Upper lobe of left lung (tissue), 4 donors: ENCODE data around the gene HOXB4.

Experiments
- CTCF ChIP-seq, 6 experiments: fragments of 450-650 bp in 4 of 6; fragments of 200-600 bp in 2 of 6; sonication (generic) in 2 of 6; IDR thresholded peaks; one replicate each; pipeline ENCODE4 v1.5.1; 2016 to 2019; ENCODE audit warnings: antibody characterized with exemption in 6 of 6
- POLR2AphosphoS5 ChIP-seq, 2 donors: sonication (generic); formaldehyde crosslinking; IDR thresholded peaks; one replicate each; pipeline ENCODE4 v1.5.1; 2017; ENCODE audit warnings: antibody characterized with exemption in 2 of 2

- no peak for TF ChIP-seq CTCF (IDR thresholded peaks at IDR 0.05)
- no peak for TF ChIP-seq POLR2AphosphoS5 (IDR thresholded peaks at IDR 0.05)
These were observed 10.9 kb downstream of the HOXB4 start for GRCh38 chr17:48567209-48567608.
